ENCODE data around the gene PDXDC1. TPM values are rescaled to one million over a fixed set of nuclear protein-coding genes. Genes with fewer than 3 reads are reported as not detected.
"Not testable (repeated sequence)": the region's sequence is repeated elsewhere in the genome, so short reads cannot be mapped to it uniquely, and the experiment has no call there.

The PDXDC1 gene
- total RNA-seq, 1 donor from 2014 or later, result 68.9 TPM

- CTCF ChIA-PET; intact Hi-C loops (cut with micrococcal nuclease); DNase-seq; H3K9me3 Mint-ChIP-seq; H3K4me3 Mint-ChIP-seq; H3K27ac Mint-ChIP-seq; ATAC-seq (ENCODE audit: low read depth); H3K27me3 Mint-ChIP-seq: not testable (repeated sequence)
- Mint-ChIP-seq H3K36me3 (ENCODE audit: low read depth) (peaks cover 42% of the 10 kb centered on the region), H3K4me1 (peaks cover 17% of the 10 kb centered on the region)
- POLR2A ChIA-PET, result interaction anchor here (0.6 kb wide), 1 partner anchor 46 kb away, joined by 3 read pairs; no protein-coding TSS in a partner anchor
Measured at GRCh38 chr16:15005357-15006132, 30.7 kb downstream of the PDXDC1 start.

DNA sequence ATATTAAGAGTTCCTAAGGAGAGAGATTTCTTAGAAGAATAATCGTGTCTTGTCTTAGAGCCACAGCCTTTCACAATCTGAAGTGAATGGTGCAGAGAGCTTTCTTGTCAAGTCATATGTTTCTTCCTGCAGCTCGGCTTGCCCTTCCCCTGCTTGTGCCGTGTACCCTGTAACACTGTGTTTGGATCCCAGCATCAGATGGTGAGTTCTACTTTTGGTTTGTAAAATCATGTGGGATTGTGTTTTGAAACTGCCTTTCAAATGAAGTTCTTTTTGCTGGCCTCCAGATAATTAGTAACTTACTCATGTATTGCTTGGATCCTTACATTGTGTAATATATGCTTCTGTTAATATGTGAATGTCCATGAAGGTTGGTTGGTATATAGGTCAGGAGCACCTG lies 33.8 kb downstream of the PDXDC1 start:
- H3K27ac Mint-ChIP-seq; H3K9me3 Mint-ChIP-seq; POLR2A ChIA-PET; H3K27me3 Mint-ChIP-seq; CTCF ChIA-PET; ATAC-seq (ENCODE audit: low read depth); intact Hi-C loops (cut with micrococcal nuclease); DNase-seq; H3K4me3 Mint-ChIP-seq: not testable (repeated sequence)
- Mint-ChIP-seq H3K4me1 (peaks cover 26% of the 10 kb centered on the region), H3K36me3 (ENCODE audit: low read depth) (peaks cover 47% of the 10 kb centered on the region)

GRCh38 chr16:15012941-15013340 lies 38.1 kb downstream of the PDXDC1 start:
- H3K36me3 Mint-ChIP-seq (ENCODE audit: low read depth), result peaks cover 50% of the 10 kb centered on the region
- POLR2A ChIA-PET; CTCF ChIA-PET; H3K27me3 Mint-ChIP-seq; intact Hi-C loops (cut with micrococcal nuclease); H3K27ac Mint-ChIP-seq; H3K4me3 Mint-ChIP-seq; DNase-seq; H3K9me3 Mint-ChIP-seq; ATAC-seq (ENCODE audit: low read depth): not testable (repeated sequence)
- H3K4me1 Mint-ChIP-seq, result peaks cover 35% of the 10 kb centered on the region

GRCh38 chr16:15015671-15016070 lies 40.8 kb downstream of the PDXDC1 start:
- DNase-seq; intact Hi-C loops (cut with micrococcal nuclease); CTCF ChIA-PET; ATAC-seq (ENCODE audit: low read depth); H3K9me3 Mint-ChIP-seq; H3K4me3 Mint-ChIP-seq; POLR2A ChIA-PET; H3K27me3 Mint-ChIP-seq; H3K27ac Mint-ChIP-seq: not testable (repeated sequence)
- Mint-ChIP-seq H3K36me3 (ENCODE audit: low read depth) (peaks cover 51% of the 10 kb centered on the region), H3K4me1 (peaks cover 31% of the 10 kb centered on the region)

GRCh38 chr16:15016354-15016753 lies 41.5 kb downstream of the PDXDC1 start:
- POLR2A ChIA-PET, result interaction anchor here (0.6 kb wide), 1 partner anchor 706 kb away, joined by 8 read pairs; no protein-coding TSS in a partner anchor
- ATAC-seq (ENCODE audit: low read depth); CTCF ChIA-PET; H3K4me3 Mint-ChIP-seq; H3K27me3 Mint-ChIP-seq; DNase-seq; H3K27ac Mint-ChIP-seq; intact Hi-C loops (cut with micrococcal nuclease); H3K9me3 Mint-ChIP-seq: not testable (repeated sequence)
- Mint-ChIP-seq H3K4me1 (peaks cover 31% of the 10 kb centered on the region), H3K36me3 (ENCODE audit: low read depth) (peaks cover 53% of the 10 kb centered on the region)

DNA sequence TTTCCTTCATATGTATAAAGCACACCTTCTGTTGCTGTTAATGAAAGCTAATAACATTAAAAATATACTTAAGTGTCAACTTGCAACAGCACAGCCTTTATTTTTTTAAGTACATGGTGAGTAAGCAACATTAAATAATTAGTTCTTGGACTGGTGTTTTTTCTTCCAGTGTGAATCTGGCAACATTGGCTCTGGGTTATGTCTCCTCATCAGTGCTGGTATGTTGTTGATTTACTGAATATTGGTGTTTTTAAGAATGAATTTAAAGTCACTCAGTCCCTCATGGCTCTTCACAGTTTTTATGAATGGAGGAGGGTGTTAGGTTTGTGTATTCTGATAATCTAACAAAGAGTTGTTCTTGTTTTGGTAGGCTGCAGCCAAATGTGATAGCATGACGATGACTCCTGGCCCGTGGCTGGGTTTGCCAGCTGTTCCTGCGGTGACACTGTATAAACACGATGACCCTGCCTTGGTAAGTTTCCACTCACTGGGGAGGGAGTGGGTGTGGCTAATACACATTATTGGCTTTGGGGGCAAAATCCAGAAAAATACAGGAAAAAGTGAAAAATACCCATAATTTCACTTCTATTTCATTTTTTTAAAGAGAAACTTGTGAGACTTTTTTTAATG lies 42.2 kb downstream of the PDXDC1 start:
- Mint-ChIP-seq H3K4me1 (peaks cover 35% of the 10 kb centered on the region), H3K36me3 (ENCODE audit: low read depth) (peaks cover 56% of the 10 kb centered on the region), H3K27ac (peak overlapping the region; percentile 65)
- DNase-seq; intact Hi-C loops (cut with micrococcal nuclease); ATAC-seq (ENCODE audit: low read depth); H3K4me3 Mint-ChIP-seq; CTCF ChIA-PET; H3K9me3 Mint-ChIP-seq; H3K27me3 Mint-ChIP-seq: not testable (repeated sequence)
- POLR2A ChIA-PET, result interaction anchor here (0.6 kb wide), 1 partner anchor 706 kb away, joined by 8 read pairs; no protein-coding TSS in a partner anchor

- H3K27me3 Mint-ChIP-seq; CTCF ChIA-PET; H3K4me3 Mint-ChIP-seq; POLR2A ChIA-PET; DNase-seq; ATAC-seq (ENCODE audit: low read depth); intact Hi-C loops (cut with micrococcal nuclease); H3K9me3 Mint-ChIP-seq: not testable (repeated sequence)
- Mint-ChIP-seq H3K36me3 (ENCODE audit: low read depth) (peaks cover 79% of the 10 kb centered on the region), H3K4me1 (peaks cover 15% of the 10 kb centered on the region), H3K27ac (peak overlapping the region; percentile 27)
Measured at GRCh38 chr16:15021429-15021828, 46.6 kb downstream of the PDXDC1 start.

GRCh38 chr16:15022194-15022593 lies 47.4 kb downstream of the PDXDC1 start:
- CTCF ChIA-PET; H3K4me3 Mint-ChIP-seq; H3K9me3 Mint-ChIP-seq; intact Hi-C loops (cut with micrococcal nuclease); H3K27me3 Mint-ChIP-seq; DNase-seq: not testable (repeated sequence)
- peak overlapping the region; percentile 1 for H3K27ac Mint-ChIP-seq
- peaks cover 10% of the 10 kb centered on the region for H3K4me1 Mint-ChIP-seq
- POLR2A ChIA-PET, result interaction anchor here (0.5 to 0.6 kb wide), 2 partner anchors 631 to 943 kb away, joined by 3 read pairs; no protein-coding TSS in a partner anchor
- H3K36me3 Mint-ChIP-seq (ENCODE audit: low read depth), result peaks cover 77% of the 10 kb centered on the region
- ATAC-seq (ENCODE audit: low read depth), result peak; percentile 99

- ATAC-seq (ENCODE audit: low read depth); H3K27me3 Mint-ChIP-seq; intact Hi-C loops (cut with micrococcal nuclease); H3K4me1 Mint-ChIP-seq; DNase-seq; POLR2A ChIA-PET; H3K9me3 Mint-ChIP-seq; H3K27ac Mint-ChIP-seq; CTCF ChIA-PET; H3K4me3 Mint-ChIP-seq: not testable (repeated sequence)
- peaks cover 84% of the 10 kb centered on the region for H3K36me3 Mint-ChIP-seq (ENCODE audit: low read depth)
Measured at GRCh38 chr16:15023381-15024077, 48.7 kb downstream of the PDXDC1 start.

- CTCF ChIA-PET, result not testable (repeated sequence)
Measured at GRCh38 chr16:15024858-15025199, 50.0 kb downstream of the PDXDC1 start.

DNA sequence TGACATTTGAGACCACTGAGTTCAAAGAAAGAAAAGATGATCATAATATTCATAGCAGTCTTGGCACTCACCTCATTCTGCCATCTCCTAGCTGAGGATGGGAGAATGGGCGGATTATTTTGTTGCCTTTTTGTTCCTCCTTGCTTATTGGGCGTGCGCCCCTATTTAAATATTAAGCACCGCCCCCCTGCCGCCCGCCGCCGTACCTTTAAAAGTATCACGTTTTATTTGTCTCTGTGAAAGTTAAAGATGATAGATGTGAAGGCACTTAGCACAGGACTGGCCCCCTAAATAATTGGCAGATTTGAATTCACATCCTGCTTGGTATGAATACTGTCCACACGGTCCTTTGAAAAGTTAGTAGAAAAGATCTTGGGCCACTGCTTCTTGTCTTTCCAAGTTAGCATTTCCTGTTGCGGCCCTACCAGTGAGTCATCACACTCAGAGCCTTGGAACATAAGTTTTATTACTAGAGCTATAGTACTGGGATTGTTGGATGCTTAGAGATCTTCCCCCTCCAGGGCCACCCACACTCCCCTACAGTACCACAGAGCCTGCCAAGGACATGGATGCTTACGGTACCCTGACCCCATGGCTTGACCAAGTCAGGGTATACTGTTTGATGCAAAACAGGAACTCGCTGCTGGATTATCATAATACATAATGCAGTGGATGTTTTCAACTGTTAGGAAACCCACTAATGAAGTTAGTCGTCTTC lies 50.6 kb downstream of the PDXDC1 start:
- H3K4me3 Mint-ChIP-seq; intact Hi-C loops (cut with micrococcal nuclease); ATAC-seq (ENCODE audit: low read depth); CTCF ChIA-PET; H3K4me1 Mint-ChIP-seq; DNase-seq; H3K27me3 Mint-ChIP-seq; H3K9me3 Mint-ChIP-seq; POLR2A ChIA-PET; H3K27ac Mint-ChIP-seq: not testable (repeated sequence)
- peaks cover 79% of the 10 kb centered on the region for H3K36me3 Mint-ChIP-seq (ENCODE audit: low read depth)

More at GRCh38 chr16:15024858-15025199, 50.0 kb downstream of the PDXDC1 start:
- H3K27ac Mint-ChIP-seq; POLR2A ChIA-PET; H3K4me1 Mint-ChIP-seq; ATAC-seq (ENCODE audit: low read depth); H3K27me3 Mint-ChIP-seq; H3K9me3 Mint-ChIP-seq; DNase-seq; intact Hi-C loops (cut with micrococcal nuclease); H3K4me3 Mint-ChIP-seq: not testable (repeated sequence)
- peaks cover 83% of the 10 kb centered on the region for H3K36me3 Mint-ChIP-seq (ENCODE audit: low read depth)

Data from activated B cell treated with CpG ODN at 0.5 μM for 24 hours (primary cell).